Stimulated activated CD8-positive, alpha-beta memory T cell treated with anti-CD3 and anti-CD28 coated beads, Interleukin-7, amount 100 ng/mL, for 1 hour (primary cell): ENCODE measurements around the gene SAMD14.
"Not testable (repeated sequence)": the region's sequence is repeated elsewhere in the genome, so short reads cannot be mapped to it uniquely, and the experiment has no call there.

Experiments
- DNase-seq, 2 donors: peaks; one replicate each; pipeline ENCODE4 v3.0.0-alpha.2; 2020; ENCODE audit warnings: low read depth in 2 of 2

SAMD14 gene

GRCh38 chr17:50076591-50077235 lies 53.2 kb downstream of the SAMD14 start:
- no peak for DNase-seq

- DNase-seq, result no peak
Measured at GRCh38 chr17:50076221-50076590, 53.8 kb downstream of the SAMD14 start.

DNA sequence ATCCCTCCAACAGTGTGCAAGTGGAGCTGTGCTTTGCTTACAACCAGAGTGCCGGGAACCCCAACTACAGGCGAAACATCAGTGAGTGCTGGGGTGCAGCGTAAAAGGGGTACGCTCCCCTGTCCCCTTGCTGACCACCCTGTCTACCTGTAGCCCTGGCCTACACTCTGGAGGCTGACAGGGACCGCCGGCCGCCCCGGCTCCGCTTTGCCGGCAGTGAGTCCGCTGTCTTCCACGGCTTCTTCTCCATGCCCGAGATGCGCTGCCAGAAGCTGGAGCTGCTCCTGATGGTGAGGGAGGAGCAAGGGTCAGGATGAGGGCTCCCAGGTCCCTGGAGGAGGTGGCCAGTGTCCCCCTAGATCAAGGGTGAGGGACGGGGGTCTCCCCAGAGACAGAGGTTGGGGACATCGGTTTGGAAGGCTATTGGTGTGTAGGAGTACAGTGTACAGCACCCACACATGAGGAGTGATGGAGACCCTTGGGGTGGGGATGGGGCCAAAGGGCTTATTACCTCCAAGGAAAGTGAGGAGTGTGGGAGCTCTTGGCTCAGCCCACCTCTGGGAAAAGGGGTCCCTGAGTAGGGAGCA lies 54.4 kb downstream of the SAMD14 start:
- DNase-seq, result no peak

DNA sequence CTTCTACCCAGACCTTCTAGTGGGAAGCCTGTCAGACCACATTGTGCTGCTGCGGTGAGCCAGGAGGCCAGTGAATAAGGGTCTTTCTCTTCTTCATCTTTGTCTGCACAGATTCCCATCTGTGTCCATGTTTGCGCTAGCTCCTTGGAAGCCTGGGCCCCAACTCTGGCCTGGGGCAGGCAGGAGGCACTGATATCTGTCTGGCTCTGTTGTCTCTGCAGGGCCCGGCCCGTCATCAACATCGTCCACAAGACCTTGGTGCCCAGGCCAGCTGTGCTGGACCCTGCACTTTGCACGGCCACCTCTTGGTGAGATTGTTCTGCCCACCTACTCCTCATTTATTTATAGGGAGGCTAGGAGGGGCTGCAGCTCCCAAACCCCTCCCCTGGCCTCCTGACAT lies 55.7 kb downstream of the SAMD14 start:
- DNase-seq, result no peak

- no peak for DNase-seq
Measured at GRCh38 chr17:50072925-50073324, 57.0 kb downstream of the SAMD14 start.

- DNase-seq, result no peak
Measured at GRCh38 chr17:50072130-50072529, 57.8 kb downstream of the SAMD14 start.

GRCh38 chr17:50071692-50072091 lies 58.3 kb downstream of the SAMD14 start:
- DNase-seq, result no peak

DNA sequence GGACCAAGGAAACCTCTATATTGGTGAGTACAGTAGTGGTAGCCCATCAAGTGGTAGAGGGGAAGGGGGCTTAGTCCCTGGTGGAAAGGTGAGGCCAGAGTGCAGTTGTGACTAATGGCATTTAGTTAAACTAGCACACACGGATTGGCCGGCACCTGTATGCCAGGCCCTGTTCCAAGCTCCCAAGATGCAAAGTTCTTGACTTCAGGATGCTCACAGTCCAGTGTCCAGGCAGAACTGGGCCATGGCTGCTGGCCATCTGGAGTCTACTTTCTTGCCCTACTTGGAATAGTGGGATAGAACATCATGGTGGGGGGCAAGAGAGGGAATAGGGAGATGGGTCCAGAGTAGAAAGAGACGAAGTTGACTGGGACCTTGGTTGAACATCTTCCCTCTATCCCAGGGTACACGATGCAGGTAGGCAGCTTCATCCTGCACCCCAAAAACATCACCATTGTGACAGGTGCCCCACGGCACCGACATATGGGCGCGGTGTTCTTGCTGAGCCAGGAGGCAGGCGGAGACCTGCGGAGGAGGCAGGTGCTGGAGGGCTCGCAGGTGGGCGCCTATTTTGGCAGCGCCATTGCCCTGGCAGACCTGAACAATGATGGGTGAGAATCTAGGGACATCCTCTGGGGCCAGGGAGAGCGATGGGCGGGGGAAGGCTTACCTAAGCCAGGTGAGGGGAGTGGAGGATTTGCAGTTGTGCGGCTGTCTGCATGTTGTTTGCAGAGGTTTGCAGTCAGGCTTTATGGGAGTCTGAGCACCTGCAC lies 58.9 kb downstream of the SAMD14 start:
- DNase-seq, result no peak

GRCh38 chr17:50067996-50068395 lies 62.0 kb downstream of the SAMD14 start:
- no peak for DNase-seq

DNA sequence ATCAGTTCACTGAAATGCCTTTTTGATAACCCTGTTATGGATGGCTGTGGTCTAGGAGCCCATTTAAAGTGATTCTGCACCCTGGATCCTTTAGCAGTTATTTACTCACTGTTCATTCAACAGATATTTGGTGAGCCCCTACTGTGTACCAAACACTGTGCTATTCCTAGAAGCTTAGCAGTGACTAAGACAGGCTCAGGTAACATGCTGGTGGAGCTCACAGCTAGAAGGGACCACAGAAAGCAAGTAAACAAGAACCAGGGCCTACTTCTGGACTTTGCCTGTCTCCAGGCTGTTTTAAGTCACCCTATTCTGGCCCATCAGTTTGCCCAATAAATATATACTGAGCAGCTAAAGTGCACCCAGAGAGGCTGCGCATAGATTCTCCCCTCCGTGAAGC lies 63.0 kb downstream of the SAMD14 start:
- DNase-seq, result no peak

GRCh38 chr17:50065056-50065455 lies 64.9 kb downstream of the SAMD14 start:
- no peak for DNase-seq

DNA sequence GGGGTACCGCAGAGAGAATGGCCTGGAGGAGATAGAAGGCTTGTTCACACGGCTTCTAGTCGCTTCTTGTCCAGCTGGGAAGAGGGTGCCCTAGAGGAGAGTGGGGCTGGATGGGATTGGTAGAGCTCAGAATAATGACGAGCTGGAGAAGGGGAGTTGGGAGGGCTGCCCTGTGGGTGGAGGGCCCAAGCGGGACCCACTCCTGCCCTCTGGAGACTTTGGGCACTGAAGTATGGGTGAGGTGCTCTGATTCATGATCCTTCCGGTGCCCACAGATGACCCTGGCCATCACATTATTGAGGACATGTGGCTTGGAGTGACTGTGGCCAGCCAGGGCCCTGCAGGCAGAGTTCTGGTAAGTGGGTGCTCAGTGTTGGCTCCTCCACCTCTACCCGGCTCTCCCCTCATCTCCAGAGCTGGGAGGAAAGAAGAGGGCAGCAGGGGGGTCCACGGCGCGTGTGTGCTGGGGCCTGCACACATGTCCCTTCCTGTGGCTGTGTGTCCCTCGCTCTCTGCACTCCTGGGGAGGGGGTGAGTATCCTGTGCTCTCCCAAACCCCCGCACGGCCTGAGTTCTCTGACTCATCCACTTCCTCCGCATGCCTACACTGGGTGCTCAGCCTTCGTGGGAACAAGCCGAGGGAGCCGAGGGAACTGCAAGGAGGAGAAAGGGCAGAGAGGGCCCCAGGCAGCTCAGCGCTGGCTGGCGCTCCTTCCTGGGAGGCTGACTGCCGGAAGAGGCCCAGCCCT lies 65.5 kb downstream of the SAMD14 start:
- no peak for DNase-seq

DNA sequence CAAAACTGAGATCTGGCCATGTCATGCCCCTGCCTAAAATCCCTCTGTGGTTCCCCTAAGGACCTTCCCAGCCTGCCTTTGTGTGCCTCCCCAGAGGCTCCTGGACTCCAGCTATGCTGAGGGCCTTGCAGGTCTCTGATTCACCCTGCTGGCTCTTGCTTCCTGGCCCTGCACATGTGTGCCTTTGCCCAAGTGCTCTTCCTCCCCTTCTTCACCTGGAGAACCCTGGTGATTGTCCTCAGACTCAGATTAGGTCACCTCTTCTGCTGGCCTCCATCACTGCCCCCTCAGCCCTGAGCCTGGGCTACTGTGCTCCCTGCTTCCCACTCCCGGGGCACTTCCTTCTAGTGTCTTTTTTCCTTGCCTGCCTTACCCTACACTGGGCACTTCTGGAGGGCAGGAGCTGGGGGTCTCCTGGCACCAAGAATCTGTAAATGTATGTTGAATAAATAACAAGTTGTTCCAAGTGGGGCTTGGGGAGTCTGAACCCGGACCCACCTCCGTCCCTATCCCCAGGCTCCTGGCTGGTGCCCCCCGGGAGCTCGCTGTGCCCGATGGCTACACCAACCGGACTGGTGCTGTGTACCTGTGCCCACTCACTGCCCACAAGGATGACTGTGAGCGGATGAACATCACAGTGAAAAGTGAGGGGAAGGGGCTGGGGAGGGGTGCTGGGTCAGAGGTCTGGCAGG lies 66.3 kb downstream of the SAMD14 start:
- DNase-seq, result no peak

GRCh38 chr17:50062293-50063243 lies 67.4 kb downstream of the SAMD14 start:
- no peak for DNase-seq

GRCh38 chr17:50061713-50062045 lies 68.3 kb downstream of the SAMD14 start:
- DNase-seq, result not testable (repeated sequence)

DNA sequence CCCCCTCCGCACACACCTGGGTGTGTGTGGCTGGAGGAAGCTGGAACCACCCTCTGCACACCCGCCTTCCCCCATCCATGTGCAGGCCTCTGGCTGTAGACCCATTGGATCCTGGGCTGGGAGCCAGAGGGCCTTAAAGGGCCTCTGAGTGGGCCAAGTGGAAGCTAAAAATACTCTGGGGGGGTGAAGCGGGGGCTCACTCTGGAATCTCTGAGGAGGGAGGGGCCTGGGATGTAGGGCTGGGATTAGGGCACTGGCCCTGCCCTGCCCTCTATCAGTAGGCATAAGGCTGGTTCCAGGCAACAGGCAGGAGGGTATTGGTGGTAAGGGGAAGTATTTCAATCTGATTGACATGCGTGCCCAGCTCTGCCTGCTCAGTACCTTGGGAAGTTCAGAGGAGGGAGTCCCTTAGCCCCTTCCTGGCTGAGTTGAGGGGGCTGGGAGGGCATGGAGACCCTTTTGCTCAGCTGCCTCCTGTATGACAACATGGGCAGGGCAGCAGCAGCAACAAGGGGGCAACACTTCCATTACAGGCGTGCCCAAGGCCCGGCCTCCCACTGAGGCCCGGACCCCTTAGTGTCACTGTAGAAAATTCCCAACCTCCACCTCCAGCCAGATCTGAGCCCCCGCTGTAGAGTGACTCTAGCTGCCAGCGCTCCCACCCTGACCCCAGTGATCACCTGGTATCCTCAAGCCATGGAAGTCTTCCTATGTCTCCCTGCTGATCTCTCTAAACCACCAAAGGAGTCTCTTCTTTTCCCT lies 68.8 kb downstream of the SAMD14 start:
- no peak for DNase-seq
